K562 (cell line): Measurements from ENCODE around the gene UTP25. TPM values are rescaled to one million over a fixed set of nuclear protein-coding genes. Genes with fewer than 3 reads are reported as not detected.

Source experiments
- ARNT ChIP-seq, 2 experiments: fragments of 450-650 bp; IDR thresholded peaks; 2 replicates each; pipeline ENCODE4 v1.6.1; 2016; ENCODE audit warnings: mild to moderate bottlenecking in 1 of 2
- CHD2 ChIP-seq: IDR thresholded peaks from 2 replicates; pipeline ENCODE4 v1.6.1; 2011; ENCODE audit warnings: low read depth, low read length
- CXXC5 ChIP-seq: fragments of 250-450 bp; sonication (Bioruptor Pico); IDR thresholded peaks from 2 replicates; pipeline ENCODE4 v1.8.0; 2022; ENCODE audit warnings: inconsistent platforms, mild to moderate bottlenecking, moderate library complexity
- FOXP1 ChIP-seq: sonication (generic); formaldehyde crosslinking; IDR thresholded peaks from 2 replicates; pipeline ENCODE4 v1.8.0; 2022; ENCODE audit warnings: mild to moderate bottlenecking, missing genetic modification reagents
- FUS ChIP-seq: fragments of 200-400 bp; formaldehyde crosslinking; optimal IDR thresholded peaks from 2 replicates; pipeline ENCODE3; 2017; ENCODE audit warnings: low read depth, low read length
- HBP1 ChIP-seq: fragments of 450-650 bp; formaldehyde crosslinking; IDR thresholded peaks from 2 replicates; pipeline ENCODE4 v1.4.0; 2022; ENCODE audit warnings: missing genetic modification characterization
- MLX ChIP-seq, 2 experiments: fragments of 450-650 bp in 1 of 2; sonication (generic) in 1 of 2; formaldehyde crosslinking; conservative IDR thresholded peaks; 2 replicates each; pipeline versions ENCODE4 v1.4.0 to v1.8.1; 2020 to 2022; ENCODE audit warnings: mild to moderate bottlenecking in 1 of 2, missing genetic modification reagents in 1 of 2
- NELFE ChIP-seq: IDR thresholded peaks from 2 replicates; pipeline ENCODE4 v1.6.1; 2011; ENCODE audit warnings: mild to moderate bottlenecking; ENCODE audit not compliant: insufficient read depth, insufficient read length
- THAP12 ChIP-seq: fragments of 250-450 bp; sonication (Bioruptor Pico); IDR thresholded peaks from 2 replicates; pipeline ENCODE4 v1.9.0; 2021; ENCODE audit warnings: mild to moderate bottlenecking, inconsistent platforms
- TOE1 ChIP-seq, 2 experiments: fragments of 450-650 bp in 1 of 2; sonication (generic) in 1 of 2; formaldehyde crosslinking in 1 of 2; IDR thresholded peaks; 2 replicates each; pipeline versions ENCODE4 v1.7.1 to v1.8.0; 2016 to 2022; ENCODE audit warnings: borderline replicate concordance in 2 of 2, mild to moderate bottlenecking in 2 of 2, antibody characterized with exemption in 1 of 2, inconsistent platforms in 1 of 2, low read depth in 1 of 2, missing genetic modification reagents in 1 of 2, moderate library complexity in 1 of 2
- ZNF407 ChIP-seq: fragments of 450-650 bp; IDR thresholded peaks from 2 replicates; pipeline ENCODE4 v1.6.1; 2016; ENCODE audit warnings: low read depth
- ZNF41 ChIP-seq: fragments of 250-450 bp; sonication (Bioruptor Pico); conservative IDR thresholded peaks from 2 replicates; pipeline ENCODE4 v1.4.0; 2020; ENCODE audit warnings: mild to moderate bottlenecking
- polyA plus RNA-seq, 8 experiments: library from polyadenylated mRNA; depleted of rRNA in 4 of 8; stranded (reverse) in 5 of 8; unstranded in 3 of 8; fragments of >200 nt; fragmentation: Nextera tagmentation in 2 of 8; fragmentation: Illumina TruSeq in 1 of 8; extraction: Ambion mirVana in 2 of 8; extraction: Trizol in 1 of 8; gene quantifications; 2 replicates each; pipeline versions ENCODE4 v1.2.1 to v1.2.3, GENCODE V29; 2011 to 2014; ENCODE audit warnings: inconsistent platforms in 1 of 8, missing spikeins in 1 of 8
- total RNA-seq, 7 experiments: library from RNA; depleted of rRNA in 6 of 7; stranded (reverse); fragments of >200 nt in 6 of 7; fragmentation: Illumina TruSeq in 2 of 7; extraction: Trizol in 2 of 7; gene quantifications; 2 replicates each; pipeline versions ENCODE4 v1.2.1 to v1.2.3, GENCODE V29; 2011 to 2021; ENCODE audit warnings: low replicate concordance in 1 of 7

The UTP25 gene
- total and polyA plus RNA-seq, 9 of the 15 experiments (the other 6 are each of a cell fraction or from before 2014, with no cell fraction given), result 5.7 to 17.6 (median 12.0) TPM

- peak; percentile 58 for TF ChIP-seq THAP12
- peak in 1 of 2 experiments; percentile 76; a peak in 1 of 4 replicates for TF ChIP-seq MLX (CRISPR knock-in tag; conservative IDR thresholded peaks at IDR 0.05)
- peak; percentile 92 for TF ChIP-seq CXXC5 (CRISPR knock-in tag)
- peak; percentile 28 for TF ChIP-seq TOE1 (IDR thresholded peaks at IDR 0.05; ENCODE audit: borderline replicate concordance)
- no peak for TF ChIP-seq TOE1 (CRISPR knock-in tag; IDR thresholded peaks at IDR 0.05; ENCODE audit: borderline replicate concordance, low read depth)
- 0 out of 2 replicates have a peak, but pooled peaks have one; percentile 28 for TF ChIP-seq ZNF41 (CRISPR knock-in tag)
- TF ChIP-seq FOXP1 (CRISPR knock-in tag), result no peak
- no peak for TF ChIP-seq NELFE
- TF ChIP-seq ZNF407, result no peak; the same call in 1 of the 2 replicates
- no peak for TF ChIP-seq FUS
- peak; percentile 98 for TF ChIP-seq CHD2
- TF ChIP-seq HBP1 (CRISPR knock-in tag), result 0 out of 2 replicates have a peak, but pooled peaks have one; percentile 21
- TF ChIP-seq ARNT (IDR thresholded peaks at IDR 0.05), result peak; percentile 52 to 53; a peak in 2 of 4 replicates
Measured at GRCh38 chr1:209784265-209785169, 43.3 kb upstream of the UTP25 start, which contains the start of gene C1orf74 (continued).
